HS-5 (cell line): ENCODE measurements around the gene TMEM255A.

Source experiments
- DNase-seq: peaks from one replicate; pipeline ENCODE4 v3.0.0-alpha.2; 2012; ENCODE audit warnings: low read depth

Gene TMEM255A

GRCh38 chrX:120308558-120308957 lies 2.7 kb downstream of the TMEM255A start:
- no peak for DNase-seq

GRCh38 chrX:120306630-120307029 lies 4.6 kb downstream of the TMEM255A start:
- DNase-seq = no peak

- DNase-seq = no peak
Observed at GRCh38 chrX:120305531-120306141, 5.6 kb downstream of the TMEM255A start.

- no peak for DNase-seq
Observed at GRCh38 chrX:120304256-120304655, 7.0 kb downstream of the TMEM255A start.

DNA sequence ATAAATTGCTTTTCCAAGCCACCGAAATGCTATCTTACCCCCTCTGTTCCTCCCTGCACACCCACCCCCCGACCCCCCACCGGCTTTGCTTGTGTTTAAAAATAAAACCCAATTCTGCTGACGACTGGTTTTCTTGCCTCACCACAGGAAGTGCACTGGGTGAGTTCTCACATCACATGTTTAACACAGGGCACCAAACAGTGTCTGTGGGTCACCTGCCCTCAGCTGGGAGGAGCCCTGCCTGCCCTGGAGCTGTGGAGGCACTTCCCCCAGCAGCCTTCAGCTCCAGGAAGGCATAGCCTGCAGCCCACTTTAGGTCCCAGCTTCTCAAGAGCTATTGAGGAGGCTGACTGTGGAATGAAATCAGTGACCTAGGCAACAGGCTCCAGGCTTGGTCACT lies 8.8 kb downstream of the TMEM255A start:
- no peak for DNase-seq

DNA sequence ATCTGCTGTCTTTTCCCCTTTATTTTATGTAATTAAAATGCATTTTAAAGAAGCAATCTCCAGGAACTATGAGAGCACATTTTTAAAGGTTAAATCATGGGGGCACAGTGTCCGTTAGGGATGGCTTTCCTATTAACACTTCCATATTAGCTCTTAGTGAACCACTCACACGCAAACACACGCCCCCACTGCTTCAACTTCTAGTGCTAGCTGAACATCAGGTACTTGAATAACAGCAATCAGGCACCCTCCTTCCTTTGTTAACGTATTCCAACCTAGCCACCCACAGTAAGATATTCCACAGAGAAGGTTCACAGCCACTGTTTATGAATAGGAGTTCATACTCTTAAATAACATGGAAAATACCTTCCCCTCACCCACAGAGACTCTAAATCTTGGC lies 9.3 kb downstream of the TMEM255A start:
- no peak for DNase-seq

- no peak for DNase-seq
Observed at GRCh38 chrX:120301497-120301896, 9.8 kb downstream of the TMEM255A start.

GRCh38 chrX:120299928-120300327 lies 11.3 kb downstream of the TMEM255A start:
- no peak for DNase-seq

- DNase-seq = no peak
Observed at GRCh38 chrX:120297923-120298322, 13.3 kb downstream of the TMEM255A start.

- DNase-seq = no peak
Observed at GRCh38 chrX:120294651-120295050, 16.6 kb downstream of the TMEM255A start.

DNA sequence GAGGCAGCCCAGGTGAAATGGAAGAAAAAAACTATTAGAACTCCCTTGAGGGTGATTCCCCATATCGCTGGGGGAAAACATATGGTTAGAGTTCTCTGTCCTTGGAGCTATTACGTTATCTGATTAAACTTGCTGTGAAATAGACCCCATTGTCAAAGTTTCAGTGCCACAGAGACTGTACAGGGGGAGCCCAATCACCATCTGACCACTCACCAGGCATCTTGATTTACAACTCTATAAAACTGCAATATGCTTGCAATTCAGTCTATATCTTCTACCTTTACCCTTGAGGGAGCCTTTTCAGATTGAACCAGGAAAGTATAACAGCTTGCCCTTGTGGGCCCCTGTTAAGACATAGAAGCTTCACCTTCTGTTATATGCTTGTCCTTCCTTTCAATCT lies 18.2 kb downstream of the TMEM255A start:
- no peak for DNase-seq

DNA sequence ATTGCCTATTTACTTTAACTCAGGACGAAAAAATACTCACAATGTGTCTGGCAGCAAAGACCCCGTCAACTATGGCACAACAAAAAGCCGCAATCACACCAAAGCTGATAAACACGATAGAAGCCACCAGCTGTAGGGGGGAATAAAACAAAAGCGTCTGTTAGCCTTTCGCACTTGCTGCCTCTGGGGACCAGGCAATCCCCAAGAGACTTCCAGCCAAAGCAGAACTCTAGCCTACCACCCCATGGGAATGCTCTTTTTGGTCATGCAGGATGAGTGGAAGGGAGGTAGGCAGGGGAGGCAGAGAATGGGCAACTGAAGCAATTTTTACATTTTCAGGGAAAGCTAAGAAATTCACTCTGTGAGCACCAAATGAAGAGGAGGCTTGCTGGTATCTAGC lies 20.1 kb downstream of the TMEM255A start:
- no peak for DNase-seq

DNA sequence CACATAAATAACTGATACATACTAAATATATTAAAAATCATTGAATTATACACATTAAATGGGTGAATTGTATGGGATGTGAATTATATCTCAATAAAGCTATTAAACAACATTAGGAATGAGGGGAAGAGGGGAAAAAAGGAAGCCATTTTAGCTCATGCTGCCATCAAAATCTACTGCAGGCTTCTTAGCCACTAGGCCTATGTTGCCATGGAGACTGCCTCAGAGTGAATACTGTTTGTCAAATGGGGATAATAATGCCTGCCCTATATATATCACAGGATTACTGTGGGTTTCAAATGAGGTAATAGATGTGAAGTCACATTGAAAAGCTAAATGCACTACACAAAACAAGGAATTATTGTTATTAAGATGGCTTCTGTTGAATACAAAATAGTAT lies 21.2 kb downstream of the TMEM255A start:
- no peak for DNase-seq

- no peak for DNase-seq
Observed at GRCh38 chrX:120287513-120288112, 23.6 kb downstream of the TMEM255A start.

DNA sequence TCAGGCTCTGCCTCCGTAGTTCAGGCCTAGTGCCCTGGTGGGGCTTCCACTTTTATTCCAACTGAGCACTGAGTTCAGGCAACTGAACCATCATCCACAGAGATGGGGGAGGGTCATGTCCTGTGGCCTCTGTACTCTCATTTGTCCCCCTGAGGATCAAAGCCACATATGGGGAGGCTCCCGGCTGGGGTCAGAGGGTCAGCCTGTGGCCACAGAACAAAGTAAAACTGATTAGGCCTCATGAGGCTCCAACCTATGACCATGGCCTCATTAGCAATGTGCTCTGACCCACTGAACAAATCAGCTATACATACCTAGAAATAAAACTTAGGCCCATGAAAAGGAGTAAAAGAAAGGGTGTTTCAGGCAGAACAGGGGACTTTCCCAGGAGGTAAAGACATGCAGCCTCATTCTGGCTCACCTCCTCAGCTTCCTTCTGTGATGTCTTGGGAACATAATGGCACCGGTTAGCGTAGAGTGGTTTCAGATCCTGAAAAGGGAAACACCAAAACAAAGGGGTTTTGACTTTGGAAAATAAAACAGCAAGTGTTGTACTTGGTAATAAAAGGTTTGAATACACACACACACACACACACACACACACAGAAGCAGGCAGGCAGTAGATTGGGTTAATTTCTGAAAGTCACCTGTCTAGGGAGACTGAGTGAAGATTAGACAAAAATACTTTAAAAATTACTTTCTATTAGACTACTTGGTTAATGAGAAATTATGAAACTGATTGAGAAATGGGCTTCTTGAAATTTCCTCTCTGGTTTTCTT lies 24.3 kb downstream of the TMEM255A start:
- no peak for DNase-seq

GRCh38 chrX:120282697-120283096 lies 28.6 kb downstream of the TMEM255A start:
- no peak for DNase-seq

DNA sequence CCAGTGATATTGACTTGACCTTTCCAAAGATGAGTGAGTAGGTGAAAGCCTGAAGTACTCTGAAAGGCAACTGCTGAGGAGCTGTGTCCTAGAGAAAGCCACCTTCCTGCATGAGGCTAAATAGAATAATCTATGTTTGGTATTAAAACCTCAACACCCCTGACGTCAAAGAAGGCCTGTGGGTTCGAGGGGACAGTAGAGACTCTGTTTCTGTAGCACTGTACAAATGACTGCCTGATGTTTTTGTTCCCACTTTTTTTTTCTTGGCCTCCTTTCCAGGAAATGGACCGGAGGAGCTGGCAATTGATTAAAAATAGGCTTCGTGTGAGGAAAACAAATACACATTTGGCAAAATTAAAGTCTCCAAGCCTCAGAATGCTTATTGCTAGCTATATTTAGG lies 29.5 kb downstream of the TMEM255A start:
- DNase-seq = no peak

- DNase-seq = no peak
Observed at GRCh38 chrX:120281021-120281624, 30.1 kb downstream of the TMEM255A start.

- DNase-seq = no peak
Observed at GRCh38 chrX:120274958-120275357, 36.3 kb downstream of the TMEM255A start.

DNA sequence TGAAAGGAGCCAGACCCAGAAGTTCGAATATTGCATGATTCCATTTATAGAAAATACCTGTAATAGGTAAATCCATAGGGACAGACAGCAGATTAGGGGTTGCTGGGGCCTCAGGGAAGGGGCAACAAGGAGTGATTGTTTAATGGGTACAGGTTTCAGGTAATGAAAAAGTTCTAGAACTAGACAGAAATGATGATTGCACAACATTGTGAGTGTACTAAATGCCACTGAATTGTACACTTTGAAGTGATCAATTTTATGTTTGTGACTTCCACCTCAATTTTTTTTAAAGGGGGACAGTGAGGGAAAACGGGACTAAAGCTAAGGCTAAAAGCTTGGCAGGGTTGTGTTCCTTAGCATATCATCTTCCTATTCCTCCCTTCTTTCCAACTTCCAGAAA lies 37.1 kb downstream of the TMEM255A start:
- DNase-seq = no peak

DNA sequence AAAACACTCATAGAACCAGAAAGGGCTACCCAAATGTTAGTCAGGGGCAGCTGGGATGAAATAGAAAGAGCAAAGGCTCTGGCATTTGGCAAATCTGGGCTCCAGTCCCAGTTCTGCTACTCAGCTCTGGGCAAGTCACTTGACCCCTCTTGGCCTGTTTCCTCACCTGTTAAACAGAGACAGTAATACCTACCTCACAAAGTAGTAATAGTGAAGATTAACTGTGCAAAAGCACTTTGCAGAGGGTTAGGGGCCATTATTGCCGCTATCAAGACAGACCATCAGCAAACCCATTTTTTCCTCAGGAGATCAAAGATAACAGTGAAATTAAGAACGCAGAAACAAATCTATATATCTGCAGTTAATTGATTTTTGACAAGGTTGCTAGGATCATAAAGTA lies 40.0 kb downstream of the TMEM255A start:
- DNase-seq = no peak

DNA sequence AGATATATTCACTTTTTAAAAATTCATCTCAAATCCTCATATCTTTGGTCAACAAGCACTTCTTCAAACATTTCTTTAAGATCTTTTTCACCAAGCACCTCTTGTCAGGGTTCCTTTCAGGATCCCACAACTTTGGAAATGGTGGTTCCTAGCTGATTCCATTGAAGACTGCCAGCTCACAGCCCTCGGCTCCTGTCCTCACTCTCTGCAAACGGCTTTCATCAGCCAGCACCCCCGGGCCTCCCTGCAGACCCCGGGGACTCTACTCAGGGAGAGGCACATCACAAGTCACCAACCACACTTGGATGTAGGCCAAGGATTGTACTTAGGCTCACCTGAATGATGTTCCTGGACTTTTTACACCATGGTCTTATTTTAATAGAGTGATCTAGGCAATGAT lies 40.7 kb downstream of the TMEM255A start:
- DNase-seq = no peak
